Parathyroid adenoma (tissue), 2 donors: ENCODE measurements around the gene PRKAG3.

Experiments used
- H2AFZ ChIP-seq: fragments of 300-600 bp; sonication (generic); one replicate; pipeline ENCODE4 v1.7.0; 2017; ENCODE audit warnings: antibody characterized with exemption, mild to moderate bottlenecking
- H3K27ac ChIP-seq: fragments of 300-600 bp; sonication (generic); one replicate; pipeline ENCODE4 v1.7.0; 2017
- H3K27me3 ChIP-seq: fragments of 300-600 bp; sonication (generic); one replicate; pipeline ENCODE4 v1.7.0; 2017; ENCODE audit warnings: low read length; ENCODE audit not compliant: control insufficient read depth, insufficient read depth
- H3K36me3 ChIP-seq: fragments of 300-600 bp; sonication (generic); one replicate; pipeline ENCODE4 v1.7.0; 2017; ENCODE audit warnings: low read length; ENCODE audit not compliant: control insufficient read depth, insufficient read depth
- H3K4me1 ChIP-seq: fragments of 300-600 bp; sonication (generic); one replicate; pipeline ENCODE4 v1.7.0; 2017; ENCODE audit warnings: control low read depth
- H3K4me2 ChIP-seq: fragments of 300-600 bp; sonication (generic); one replicate; pipeline ENCODE4 v1.7.0; 2017; ENCODE audit warnings: low read length
- H3K4me3 ChIP-seq: fragments of 300-600 bp; sonication (generic); one replicate; pipeline ENCODE4 v1.7.0; 2017; ENCODE audit warnings: low read depth, low read length
- H3K79me2 ChIP-seq: fragments of 300-600 bp; sonication (generic); one replicate; pipeline ENCODE4 v1.7.0; 2017; ENCODE audit warnings: control low read depth
- H3K9ac ChIP-seq: fragments of 300-600 bp; sonication (generic); one replicate; pipeline ENCODE4 v1.7.0; 2017; ENCODE audit warnings: mild to moderate bottlenecking
- H3K9me3 ChIP-seq: fragments of 300-600 bp; sonication (generic); one replicate; pipeline ENCODE4 v1.7.0; 2017; ENCODE audit warnings: low read length; ENCODE audit not compliant: control insufficient read depth
- TF ChIP-seq, protein P1 (sequence below): fragments of 300-600 bp; sonication (generic); IDR thresholded peaks from one replicate; pipeline ENCODE4 v1.7.0; 2017; ENCODE audit warnings: antibody characterized with exemption, mild to moderate bottlenecking
- donor health status: primary hyperparathyroidism.

Gene PRKAG3

DNA sequence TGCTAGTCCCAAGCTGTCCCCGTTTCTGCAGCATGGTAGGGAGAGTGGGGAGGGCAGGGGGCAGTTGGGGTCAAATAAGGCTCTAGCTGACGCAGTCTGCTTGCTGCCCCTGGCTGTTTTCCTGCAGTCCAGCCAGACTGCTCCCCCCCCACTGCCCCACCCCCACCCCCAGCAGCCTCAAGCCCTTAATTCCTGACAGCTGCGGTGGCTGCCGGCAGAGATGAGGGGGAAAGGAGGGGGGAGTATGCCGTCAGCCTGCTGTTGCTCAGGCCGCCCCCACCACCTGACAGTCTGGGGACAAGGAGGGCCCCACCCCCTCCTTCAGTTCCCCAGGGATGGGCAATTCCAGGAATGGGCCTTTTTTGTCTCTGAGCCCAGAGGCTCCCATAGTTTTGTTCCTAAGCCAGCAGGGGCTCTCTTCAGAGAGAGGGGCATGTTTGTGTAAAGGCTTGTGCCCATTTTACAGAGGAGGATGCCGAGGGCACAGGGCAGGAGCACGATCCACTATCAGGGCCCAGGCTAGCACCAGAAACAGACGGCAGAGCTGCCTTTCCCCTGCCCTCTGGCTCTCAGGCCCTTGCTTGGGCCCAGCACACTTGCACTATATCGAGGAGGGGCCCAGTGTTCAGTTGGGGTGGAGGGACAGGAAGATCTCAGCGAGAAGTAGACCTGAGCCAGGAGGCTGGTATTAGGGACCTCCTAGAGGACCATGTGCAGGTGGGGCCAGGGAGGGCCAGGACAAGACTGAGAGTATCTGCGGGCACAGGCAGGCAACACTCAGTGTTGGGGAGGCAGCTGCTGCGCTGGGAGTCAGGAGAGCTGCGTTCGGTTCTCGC is 47.5 kb upstream of the PRKAG3 start:
- Histone ChIP-seq H3K4me2 (no peak overlapping the region), H3K4me3 (no peak overlapping the region), H3K9me3 (no peaks in the 10 kb centered on the region), H3K9ac (no peak overlapping the region), H3K4me1 (peaks cover 7% of the 10 kb centered on the region), H3K79me2 (no peaks in the 10 kb centered on the region), H2AFZ (no peak overlapping the region), H3K36me3 (no peaks in the 10 kb centered on the region), H3K27me3 (peaks cover 13% of the 10 kb centered on the region), H3K27ac (no peak overlapping the region)
- TF ChIP-seq, protein P1, sequence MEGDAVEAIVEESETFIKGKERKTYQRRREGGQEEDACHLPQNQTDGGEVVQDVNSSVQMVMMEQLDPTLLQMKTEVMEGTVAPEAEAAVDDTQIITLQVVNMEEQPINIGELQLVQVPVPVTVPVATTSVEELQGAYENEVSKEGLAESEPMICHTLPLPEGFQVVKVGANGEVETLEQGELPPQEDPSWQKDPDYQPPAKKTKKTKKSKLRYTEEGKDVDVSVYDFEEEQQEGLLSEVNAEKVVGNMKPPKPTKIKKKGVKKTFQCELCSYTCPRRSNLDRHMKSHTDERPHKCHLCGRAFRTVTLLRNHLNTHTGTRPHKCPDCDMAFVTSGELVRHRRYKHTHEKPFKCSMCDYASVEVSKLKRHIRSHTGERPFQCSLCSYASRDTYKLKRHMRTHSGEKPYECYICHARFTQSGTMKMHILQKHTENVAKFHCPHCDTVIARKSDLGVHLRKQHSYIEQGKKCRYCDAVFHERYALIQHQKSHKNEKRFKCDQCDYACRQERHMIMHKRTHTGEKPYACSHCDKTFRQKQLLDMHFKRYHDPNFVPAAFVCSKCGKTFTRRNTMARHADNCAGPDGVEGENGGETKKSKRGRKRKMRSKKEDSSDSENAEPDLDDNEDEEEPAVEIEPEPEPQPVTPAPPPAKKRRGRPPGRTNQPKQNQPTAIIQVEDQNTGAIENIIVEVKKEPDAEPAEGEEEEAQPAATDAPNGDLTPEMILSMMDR, result no peak

DNA sequence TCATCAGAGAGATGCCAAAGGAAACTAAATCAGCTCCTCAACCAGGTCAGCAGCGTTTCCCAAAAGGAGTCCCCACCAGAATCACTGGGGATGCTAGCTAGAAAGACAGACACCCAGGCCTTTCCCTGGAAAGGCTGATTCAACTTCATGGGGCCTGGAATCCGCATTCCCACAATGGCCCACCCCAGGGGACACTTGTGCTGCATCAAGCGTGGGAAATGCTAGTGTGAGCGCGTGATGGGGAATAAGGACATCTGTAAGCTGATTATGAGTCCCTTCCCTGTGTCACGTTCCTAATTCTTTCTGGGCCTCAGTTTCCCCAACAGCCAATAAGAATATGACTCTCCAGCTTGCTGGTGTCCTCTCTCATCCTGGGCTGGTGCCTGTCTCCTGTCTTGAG is 46.9 kb upstream of the PRKAG3 start:
- Histone ChIP-seq H3K4me2 (no peak overlapping the region), H3K4me3 (no peak overlapping the region), H3K27me3 (peaks cover 13% of the 10 kb centered on the region), H3K36me3 (no peaks in the 10 kb centered on the region), H3K79me2 (no peaks in the 10 kb centered on the region), H3K27ac (no peak overlapping the region), H3K4me1 (peaks cover 7% of the 10 kb centered on the region), H3K9me3 (no peaks in the 10 kb centered on the region), H3K9ac (no peak overlapping the region), H2AFZ (no peak overlapping the region)
- TF ChIP-seq, protein P1, result no peak

DNA sequence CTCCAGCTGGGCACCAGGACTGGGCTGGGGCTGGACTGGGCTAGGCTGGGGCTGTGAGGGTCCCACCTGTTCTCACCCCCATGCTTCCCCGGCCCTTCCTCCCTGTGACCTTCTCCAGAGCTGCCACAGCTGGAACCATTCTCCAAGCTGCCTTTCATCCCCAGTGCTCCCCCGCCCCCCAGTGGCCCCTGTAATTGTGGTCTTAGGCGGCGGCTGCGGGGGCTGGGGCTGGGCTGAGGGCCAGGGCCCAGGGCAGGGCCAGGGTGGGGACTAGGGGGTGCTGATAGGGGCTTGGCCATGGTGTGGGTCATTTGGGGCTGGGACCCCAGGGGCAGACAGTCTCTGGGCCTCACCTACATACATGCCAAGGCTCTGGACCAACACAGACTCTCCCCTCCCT is 46.3 kb upstream of the PRKAG3 start:
- H3K27ac ChIP-seq, result no peak overlapping the region
- H3K36me3 ChIP-seq, result no peaks in the 10 kb centered on the region
- no peak overlapping the region for H3K4me2 ChIP-seq
- no peaks in the 10 kb centered on the region for H3K79me2 ChIP-seq
- H3K9ac ChIP-seq, result no peak overlapping the region
- H3K27me3 ChIP-seq, result peaks cover 13% of the 10 kb centered on the region
- peaks cover 7% of the 10 kb centered on the region for H3K4me1 ChIP-seq
- TF ChIP-seq, protein P1, result no peak
- no peaks in the 10 kb centered on the region for H3K9me3 ChIP-seq
- H3K4me3 ChIP-seq, result no peak overlapping the region
- no peak overlapping the region for H2AFZ ChIP-seq

DNA sequence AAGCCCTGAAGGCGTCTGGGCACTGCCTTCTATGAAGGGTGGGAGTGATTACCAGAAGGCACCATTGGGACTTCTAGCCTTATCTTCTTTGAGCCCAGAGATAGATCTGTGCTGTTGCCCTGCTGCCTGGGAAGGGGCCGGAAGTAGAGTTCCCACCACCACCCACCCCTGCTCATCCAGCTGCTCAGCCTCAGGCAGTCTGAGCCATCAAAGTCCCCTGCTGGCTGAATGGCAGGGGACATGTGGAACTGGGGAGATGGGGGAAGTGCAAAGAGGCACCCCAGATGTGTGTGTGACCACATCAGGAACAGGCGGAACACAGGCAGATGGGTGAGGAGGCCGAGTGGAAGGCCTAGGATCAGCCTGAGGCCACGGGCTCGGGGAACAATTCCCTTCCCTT is 45.7 kb upstream of the PRKAG3 start:
- no peak overlapping the region for H2AFZ ChIP-seq
- peaks cover 13% of the 10 kb centered on the region for H3K27me3 ChIP-seq
- peaks cover 8% of the 10 kb centered on the region for H3K4me1 ChIP-seq

More for the DNA sequence above, 45.7 kb upstream of the PRKAG3 start:
- Histone ChIP-seq H3K36me3 (no peaks in the 10 kb centered on the region), H3K4me3 (no peak overlapping the region), H3K27ac (no peak overlapping the region), H3K9ac (no peak overlapping the region), H3K4me2 (no peak overlapping the region), H3K79me2 (no peaks in the 10 kb centered on the region), H3K9me3 (no peaks in the 10 kb centered on the region)
- TF ChIP-seq, protein P1, result no peak
